Chondrocyte (in vitro differentiated cells): Measurements from ENCODE around the gene DLEC1. TPM values are rescaled to one million over a fixed set of nuclear protein-coding genes. Genes with fewer than 3 reads are reported as not detected.

Source experiments
- DNase-seq: peaks from one replicate; pipeline ENCODE4 v3.0.0; 2021; ENCODE audit warnings: mixed read lengths, low spot score
- H3K27ac Mint-ChIP-seq: one replicate; pipeline ENCODE4 v1.8.0; 2021; ENCODE audit warnings: mild to moderate bottlenecking, moderate library complexity, mixed read lengths; ENCODE audit not compliant: unreplicated experiment
- H3K27me3 Mint-ChIP-seq: 2 replicates; pipeline ENCODE4 v1.8.0; 2021; ENCODE audit warnings: low read depth, mixed read lengths
- H3K36me3 Mint-ChIP-seq: 2 replicates; pipeline ENCODE4 v1.8.0; 2021; ENCODE audit warnings: low read depth, mixed read lengths
- H3K4me1 Mint-ChIP-seq: 2 replicates; pipeline ENCODE4 v1.8.0; 2021; ENCODE audit warnings: low read depth, mild to moderate bottlenecking, mixed read lengths
- H3K4me3 Mint-ChIP-seq: one replicate; pipeline ENCODE4 v1.8.0; 2021; ENCODE audit warnings: mild to moderate bottlenecking, moderate library complexity, mixed read lengths; ENCODE audit not compliant: unreplicated experiment
- H3K9me3 Mint-ChIP-seq: 2 replicates; pipeline ENCODE4 v1.8.0; 2021; ENCODE audit warnings: low read depth, mixed read lengths
- CTCF ChIP-seq: fragments of 200-600 bp; sonication (generic); IDR thresholded peaks from 2 replicates; pipeline ENCODE4 v1.5.0; 2021; ENCODE audit warnings: antibody characterized with exemption, mild to moderate bottlenecking, moderate library complexity
- total RNA-seq: library from RNA; stranded (reverse); gene quantifications from 3 replicates; pipeline ENCODE4 v1.2.1, GENCODE V29; 2021

The DLEC1 gene
- total RNA-seq, 1 donor from 2014 or later: 0.17 TPM

- Mint-ChIP-seq H3K36me3 (no peaks in the 10 kb centered on the region), H3K27me3 (no peaks in the 10 kb centered on the region), H3K9me3 (no peaks in the 10 kb centered on the region), H3K4me3 (no peak overlapping the region), H3K4me1 (peaks cover 12% of the 10 kb centered on the region), H3K27ac (no peak overlapping the region)
- peak; percentile 77 for DNase-seq
- TF ChIP-seq CTCF: no peak
These were observed 47.2 kb upstream of the DLEC1 start for GRCh38 chr3:37991823-37992222.

- TF ChIP-seq CTCF: no peak
- H3K27ac Mint-ChIP-seq: no peak overlapping the region
- H3K36me3 Mint-ChIP-seq: no peaks in the 10 kb centered on the region
- no peaks in the 10 kb centered on the region for H3K9me3 Mint-ChIP-seq
- H3K4me1 Mint-ChIP-seq: peaks cover 12% of the 10 kb centered on the region
- no peak overlapping the region for H3K4me3 Mint-ChIP-seq
- no peaks in the 10 kb centered on the region for H3K27me3 Mint-ChIP-seq
- DNase-seq: peak; percentile 51
These were observed 46.5 kb upstream of the DLEC1 start for GRCh38 chr3:37992271-37993066.

- no peak for TF ChIP-seq CTCF
- Mint-ChIP-seq H3K4me3 (no peak overlapping the region), H3K4me1 (peaks cover 12% of the 10 kb centered on the region), H3K27me3 (no peaks in the 10 kb centered on the region), H3K27ac (no peak overlapping the region), H3K36me3 (no peaks in the 10 kb centered on the region), H3K9me3 (no peaks in the 10 kb centered on the region)
- no peak for DNase-seq
These were observed 45.9 kb upstream of the DLEC1 start for GRCh38 chr3:37993067-37993455.

- H3K27ac Mint-ChIP-seq: no peak overlapping the region
- no peaks in the 10 kb centered on the region for H3K36me3 Mint-ChIP-seq
- H3K4me3 Mint-ChIP-seq: peak overlapping the region; percentile 75
- DNase-seq: no peak
- TF ChIP-seq CTCF: no peak
- peaks cover 15% of the 10 kb centered on the region for H3K4me1 Mint-ChIP-seq
- no peaks in the 10 kb centered on the region for H3K9me3 Mint-ChIP-seq
- H3K27me3 Mint-ChIP-seq: no peaks in the 10 kb centered on the region
These were observed 45.6 kb upstream of the DLEC1 start for GRCh38 chr3:37993460-37993819.

- H3K4me1 Mint-ChIP-seq: peaks cover 19% of the 10 kb centered on the region
- TF ChIP-seq CTCF: peak; percentile 28
- peak overlapping the region; percentile 92 for H3K27ac Mint-ChIP-seq
- no peaks in the 10 kb centered on the region for H3K27me3 Mint-ChIP-seq
- no peaks in the 10 kb centered on the region for H3K9me3 Mint-ChIP-seq
- DNase-seq: peak; percentile 87
- peak overlapping the region; percentile 75 for H3K4me3 Mint-ChIP-seq
- H3K36me3 Mint-ChIP-seq: no peaks in the 10 kb centered on the region
These were observed 45.0 kb upstream of the DLEC1 start for GRCh38 chr3:37993820-37994638.
